ENCODE measurements around the gene LIF. TPM values are rescaled to one million over a fixed set of nuclear protein-coding genes. Genes with fewer than 3 reads are reported as not detected.
A peak's percentile ranks its signal among the peaks of the same experiment; 100 is the strongest.

LIF gene
- polyA plus RNA-seq, 1 donor (not counting 4 experiments of a cell fraction or from before 2014, with no cell fraction given) = 3.1 TPM

DNA sequence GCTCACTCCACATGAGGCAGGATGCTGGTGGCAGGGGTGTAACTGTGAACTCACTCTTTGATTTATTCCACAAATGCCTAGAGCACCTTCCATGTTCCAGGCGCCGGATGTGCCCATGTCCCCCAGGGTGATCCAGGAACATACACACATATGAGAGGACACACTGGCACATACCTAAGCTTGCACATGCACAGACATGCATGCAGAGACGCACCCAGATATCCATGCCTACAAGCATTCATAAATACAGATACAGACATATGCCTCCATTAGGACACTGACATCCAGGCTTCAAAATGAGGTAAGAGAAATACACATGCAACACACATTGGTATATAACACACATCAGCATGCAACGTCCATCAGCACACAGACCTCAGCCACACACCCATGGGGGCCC is 15.6 kb upstream of the LIF start:
- Histone ChIP-seq H3K4me2 (ENCODE audit: control insufficient read depth, extremely low read depth, insufficient read depth, low read depth, low read length) (peak overlapping the region; percentile 78), H3K79me2 (ENCODE audit: control insufficient read depth, insufficient read depth, low read length) (no peaks in the 10 kb centered on the region)

DNA sequence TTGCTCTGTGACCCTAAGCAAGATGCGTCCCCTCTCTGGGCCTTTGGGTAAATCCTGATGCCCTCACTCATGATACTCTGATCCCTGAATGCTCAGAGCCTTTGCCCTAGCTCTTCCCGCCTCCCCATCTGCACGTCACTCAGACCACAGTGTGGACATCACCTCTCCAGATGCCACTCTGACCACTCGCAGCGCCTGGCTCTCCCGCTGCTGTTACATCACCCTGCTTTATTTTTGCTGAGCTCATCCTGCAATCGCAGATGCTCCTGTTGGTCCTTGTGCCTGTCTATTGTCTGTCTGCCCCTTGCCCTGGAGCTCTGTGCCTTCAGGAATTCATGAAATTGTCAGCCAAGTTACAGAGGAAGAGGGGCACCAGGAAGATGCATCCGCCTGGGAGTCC is 14.6 kb upstream of the LIF start:
- Histone ChIP-seq H3K4me3 (ENCODE audit: control insufficient read depth in 2 of 3, extremely low read depth in 1 of 3, insufficient read depth in 2 of 3, low read depth in 1 of 3, low read length in 3 of 3) (no peak overlapping the region), H2AFZ (ENCODE audit: control insufficient read depth, low read length) (no peak overlapping the region), H3K9ac (ENCODE audit: control insufficient read depth, extremely low read depth, insufficient read depth, low read length) (no peak overlapping the region), H3K36me3 (ENCODE audit: control insufficient read depth in 2 of 2, extremely low read depth in 1 of 2, insufficient read depth in 2 of 2, low read length in 2 of 2) (no peaks in the 10 kb centered on the region), H4K20me1 (ENCODE audit: control insufficient read depth, extremely low read depth, insufficient read depth, low read length) (no peaks in the 10 kb centered on the region), H3K27me3 (ENCODE audit: control insufficient read depth, extremely low read depth, insufficient read depth, low read length) (no peaks in the 10 kb centered on the region), H3K27ac (ENCODE audit: control insufficient read depth, insufficient read depth, low read length) (no peak overlapping the region), H3K9me3 (ENCODE audit: control insufficient read depth, low read depth, low read length) (no peaks in the 10 kb centered on the region), H3K4me1 (ENCODE audit: control insufficient read depth, extremely low read depth, insufficient read depth, low read length) (peaks cover 37% of the 10 kb centered on the region), H3K79me2 (ENCODE audit: control insufficient read depth, insufficient read depth, low read length) (no peaks in the 10 kb centered on the region), H3K9me1 (ENCODE audit: control insufficient read depth, extremely low read depth, insufficient read depth, low read length) (peaks cover 2% of the 10 kb centered on the region), H3K4me2 (ENCODE audit: control insufficient read depth, extremely low read depth, insufficient read depth, low read depth, low read length) (no peak overlapping the region)
- DNase-seq (ENCODE audit: low read depth, low spot score) = no peak
- dilution Hi-C loops (cut with MboI; ENCODE audit: extremely low pct_ligation_motif_present, low sequenced_read_pairs) = no loop called here
- FAIRE-seq = peak; percentile 5
- TF ChIP-seq, protein P1, sequence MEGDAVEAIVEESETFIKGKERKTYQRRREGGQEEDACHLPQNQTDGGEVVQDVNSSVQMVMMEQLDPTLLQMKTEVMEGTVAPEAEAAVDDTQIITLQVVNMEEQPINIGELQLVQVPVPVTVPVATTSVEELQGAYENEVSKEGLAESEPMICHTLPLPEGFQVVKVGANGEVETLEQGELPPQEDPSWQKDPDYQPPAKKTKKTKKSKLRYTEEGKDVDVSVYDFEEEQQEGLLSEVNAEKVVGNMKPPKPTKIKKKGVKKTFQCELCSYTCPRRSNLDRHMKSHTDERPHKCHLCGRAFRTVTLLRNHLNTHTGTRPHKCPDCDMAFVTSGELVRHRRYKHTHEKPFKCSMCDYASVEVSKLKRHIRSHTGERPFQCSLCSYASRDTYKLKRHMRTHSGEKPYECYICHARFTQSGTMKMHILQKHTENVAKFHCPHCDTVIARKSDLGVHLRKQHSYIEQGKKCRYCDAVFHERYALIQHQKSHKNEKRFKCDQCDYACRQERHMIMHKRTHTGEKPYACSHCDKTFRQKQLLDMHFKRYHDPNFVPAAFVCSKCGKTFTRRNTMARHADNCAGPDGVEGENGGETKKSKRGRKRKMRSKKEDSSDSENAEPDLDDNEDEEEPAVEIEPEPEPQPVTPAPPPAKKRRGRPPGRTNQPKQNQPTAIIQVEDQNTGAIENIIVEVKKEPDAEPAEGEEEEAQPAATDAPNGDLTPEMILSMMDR (optimal IDR thresholded peaks at IDR 0.05 in 1 of 3, IDR thresholded peaks at IDR 0.05 in 1 of 3, conservative IDR thresholded peaks at IDR 0.05 in 1 of 3; ENCODE audit: extremely low read depth in 1 of 3, insufficient read depth in 2 of 3, low read length in 3 of 3) = no peak
- TF ChIP-seq EZH2 (IDR thresholded peaks at IDR 0.05; ENCODE audit: low read length) = no peak

More for the DNA sequence above, 15.6 kb upstream of the LIF start:
- Histone ChIP-seq H3K9me1 (ENCODE audit: control insufficient read depth, extremely low read depth, insufficient read depth, low read length) (peaks cover 2% of the 10 kb centered on the region), H2AFZ (ENCODE audit: control insufficient read depth, low read length) (peak overlapping the region; percentile 78), H3K9me3 (ENCODE audit: control insufficient read depth, low read depth, low read length) (no peaks in the 10 kb centered on the region), H3K27me3 (ENCODE audit: control insufficient read depth, extremely low read depth, insufficient read depth, low read length) (no peaks in the 10 kb centered on the region), H4K20me1 (ENCODE audit: control insufficient read depth, extremely low read depth, insufficient read depth, low read length) (no peaks in the 10 kb centered on the region), H3K36me3 (ENCODE audit: control insufficient read depth in 2 of 2, extremely low read depth in 1 of 2, insufficient read depth in 2 of 2, low read length in 2 of 2) (no peaks in the 10 kb centered on the region), H3K27ac (ENCODE audit: control insufficient read depth, insufficient read depth, low read length) (peak overlapping the region; percentile 72), H3K9ac (ENCODE audit: control insufficient read depth, extremely low read depth, insufficient read depth, low read length) (peak overlapping the region; percentile 69), H3K4me3 (ENCODE audit: control insufficient read depth in 2 of 3, extremely low read depth in 1 of 3, insufficient read depth in 2 of 3, low read depth in 1 of 3, low read length in 3 of 3) (peak overlapping the region in 1 of 3 experiments; percentile 41), H3K4me1 (ENCODE audit: control insufficient read depth, extremely low read depth, insufficient read depth, low read length) (peaks cover 28% of the 10 kb centered on the region)
- FAIRE-seq (peak; percentile 91), DNase-seq (ENCODE audit: low read depth, low spot score) (no peak)
- dilution Hi-C loops (cut with MboI; ENCODE audit: extremely low pct_ligation_motif_present, low sequenced_read_pairs) = no loop called here
- TF ChIP-seq, protein P1 (optimal IDR thresholded peaks at IDR 0.05 in 1 of 3, IDR thresholded peaks at IDR 0.05 in 1 of 3, conservative IDR thresholded peaks at IDR 0.05 in 1 of 3; ENCODE audit: extremely low read depth in 1 of 3, insufficient read depth in 2 of 3, low read length in 3 of 3) = no peak
- TF ChIP-seq EZH2 (IDR thresholded peaks at IDR 0.05; ENCODE audit: low read length) = no peak
